Stimulated activated CD8-positive, alpha-beta memory T cell treated with anti-CD3 and anti-CD28 coated beads, Interleukin-12 subunit alpha, Interleukin-12 subunit beta, amount 100 ng/mL, for 1 hour (primary cell): ENCODE data around the gene FXYD6.
A peak's percentile ranks its signal among the peaks of the same experiment; 100 is the strongest.

Experiments
- DNase-seq: peaks from one replicate; pipeline ENCODE4 v3.0.0-alpha.2; 2020; ENCODE audit warnings: low read depth

FXYD6 gene

DNA sequence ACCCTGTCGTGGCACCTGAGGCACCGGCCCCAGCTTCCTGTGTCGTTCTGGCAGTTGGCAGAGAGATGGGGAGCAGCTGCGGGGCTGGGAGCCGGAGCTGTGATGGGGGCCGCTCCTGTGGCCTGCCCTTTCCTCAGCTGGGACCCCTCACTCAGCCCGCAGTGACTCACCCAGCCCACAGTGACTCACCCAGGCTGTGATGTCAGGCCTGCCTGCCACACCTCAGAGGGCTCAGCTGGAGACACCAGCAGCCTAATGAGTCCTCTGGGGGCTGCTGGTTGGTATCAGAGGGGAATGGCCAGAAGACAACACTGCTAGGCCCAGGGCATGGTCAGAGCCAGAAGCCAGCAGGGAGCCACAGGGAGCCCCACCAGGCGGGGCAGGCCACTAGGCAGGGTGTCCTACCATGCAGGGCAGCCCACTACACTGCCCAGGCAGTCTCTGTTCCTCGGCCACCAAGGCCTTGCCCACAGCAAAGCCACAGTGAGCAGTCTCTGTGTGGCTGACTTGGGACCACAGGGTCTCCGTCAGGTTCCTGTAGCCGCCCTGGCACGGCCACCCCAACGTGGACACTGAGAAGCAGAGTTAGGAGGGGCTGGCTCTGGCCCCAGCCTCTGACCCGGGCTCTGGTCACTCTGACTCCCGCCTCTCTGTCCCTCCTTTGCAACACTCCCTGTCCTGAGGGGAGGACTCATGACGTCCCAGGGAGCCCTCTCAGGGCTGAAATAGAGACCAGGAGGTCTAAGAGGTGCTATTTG, 47.7 kb downstream of the FXYD6 start:
- DNase-seq = peak; percentile 83

DNA sequence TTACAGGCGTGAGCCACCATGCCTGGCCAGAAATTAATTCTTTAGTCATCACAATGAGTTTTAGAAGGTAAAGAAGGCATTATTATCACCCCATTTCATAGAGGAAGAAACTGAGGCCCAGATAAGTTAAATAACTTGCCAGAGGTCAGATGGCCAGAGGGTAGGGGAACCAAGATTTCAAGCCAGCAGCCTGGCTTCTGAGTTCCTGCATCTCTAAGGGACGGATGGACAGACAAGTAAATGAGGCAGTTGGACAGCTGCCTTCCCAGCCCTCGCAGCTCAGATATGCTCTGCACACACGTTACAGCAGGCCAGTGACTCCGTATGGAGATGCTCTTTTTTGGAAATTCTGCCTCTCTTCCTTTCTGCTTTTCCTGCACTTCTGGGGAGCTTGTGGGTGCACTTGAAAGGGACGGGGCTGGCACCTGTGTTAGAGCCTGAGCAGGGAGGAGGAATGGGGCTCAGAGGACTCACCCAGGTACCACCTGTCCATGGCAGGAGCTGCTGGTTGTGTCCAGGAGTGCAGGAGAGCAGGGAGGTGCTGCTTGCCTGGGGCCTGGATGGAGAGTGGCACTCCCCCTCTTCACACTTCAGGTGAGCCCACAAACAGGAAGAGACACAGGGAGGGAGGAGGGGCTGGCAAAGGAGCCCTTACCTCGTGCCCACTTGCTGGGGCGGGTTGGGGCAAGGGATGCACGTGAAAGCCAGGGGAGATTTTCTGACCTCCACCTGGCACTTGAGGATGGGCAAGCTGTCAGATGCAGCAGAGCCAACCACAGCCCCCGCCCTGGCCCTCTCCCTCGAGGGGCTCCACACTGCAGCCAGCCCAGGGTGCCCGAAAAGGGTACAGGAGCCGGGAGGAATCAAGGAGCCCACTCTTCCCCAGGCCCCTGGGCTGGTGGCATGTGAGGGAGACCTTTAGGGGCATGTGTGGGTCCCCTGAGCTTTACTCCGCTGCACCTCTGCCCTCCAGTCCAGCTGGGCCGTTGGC, 48.6 kb downstream of the FXYD6 start:
- no peak for DNase-seq

DNA sequence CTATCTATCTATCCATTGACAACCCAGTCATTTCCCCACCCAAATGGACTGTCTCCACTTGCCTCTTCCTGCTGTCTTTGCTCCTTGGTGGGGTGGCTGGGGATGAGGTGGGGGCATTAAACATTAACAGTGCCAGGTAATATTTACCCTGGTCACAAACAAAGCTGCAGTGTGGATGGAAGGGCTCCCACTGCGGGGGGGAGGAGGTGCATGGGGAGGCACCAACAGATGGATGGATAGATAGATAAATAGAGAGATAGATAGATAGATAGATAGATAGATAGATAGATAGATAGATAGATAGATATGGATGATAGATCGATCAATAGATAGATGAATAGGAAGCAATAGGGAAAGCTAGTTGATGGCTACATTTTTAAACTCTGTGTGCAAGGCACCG, 49.6 kb downstream of the FXYD6 start:
- DNase-seq = no peak

DNA sequence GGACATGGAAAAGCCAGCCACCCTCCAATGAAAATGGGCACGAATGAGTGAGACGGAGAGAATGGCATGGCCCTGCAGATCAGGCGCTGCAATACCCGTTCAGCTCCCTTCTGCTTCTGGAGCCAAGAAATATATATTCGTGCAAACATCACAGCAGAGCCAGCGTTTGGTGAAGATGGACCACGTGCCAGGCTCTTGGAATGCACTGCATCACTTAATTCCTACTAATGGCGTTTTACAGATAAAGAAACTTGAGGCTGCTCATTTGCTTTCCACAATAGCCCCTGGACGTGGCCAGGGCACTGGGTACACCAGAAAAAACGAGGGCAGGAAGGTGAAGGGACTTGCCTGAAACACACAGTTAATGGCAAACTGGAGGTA, 50.3 kb downstream of the FXYD6 start:
- no peak for DNase-seq

DNA sequence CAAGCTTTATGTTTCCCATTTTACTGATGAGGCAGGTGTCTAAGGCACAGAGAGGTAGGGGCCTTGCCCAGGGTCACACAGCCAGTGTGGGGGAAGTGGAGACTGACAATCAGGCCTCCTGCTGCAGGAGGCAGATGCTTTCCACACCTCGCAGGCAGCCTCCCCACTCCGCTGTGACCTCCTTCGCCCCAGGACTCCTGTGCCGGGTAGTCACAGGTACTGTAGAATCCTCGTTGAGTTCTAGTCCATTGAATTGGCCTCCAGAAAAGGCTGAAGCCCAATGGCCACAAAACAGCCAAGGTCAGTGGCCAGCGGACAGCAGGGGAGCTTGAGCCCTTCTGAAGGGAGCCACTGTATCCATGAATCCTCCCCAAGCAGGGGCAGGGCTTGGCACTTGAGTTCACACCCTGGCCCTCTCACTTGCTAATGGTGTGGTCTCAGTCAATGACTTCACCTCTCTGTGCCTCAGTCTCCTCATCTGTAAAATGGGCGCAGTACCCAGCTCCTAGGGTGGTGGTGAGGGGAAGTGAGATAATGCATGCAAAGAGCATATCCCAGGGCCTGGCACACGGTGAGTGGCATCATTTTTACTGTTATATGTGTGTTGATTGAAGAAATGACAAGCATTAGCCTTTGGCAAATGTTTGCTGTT, 50.8 kb downstream of the FXYD6 start:
- no peak for DNase-seq

DNA sequence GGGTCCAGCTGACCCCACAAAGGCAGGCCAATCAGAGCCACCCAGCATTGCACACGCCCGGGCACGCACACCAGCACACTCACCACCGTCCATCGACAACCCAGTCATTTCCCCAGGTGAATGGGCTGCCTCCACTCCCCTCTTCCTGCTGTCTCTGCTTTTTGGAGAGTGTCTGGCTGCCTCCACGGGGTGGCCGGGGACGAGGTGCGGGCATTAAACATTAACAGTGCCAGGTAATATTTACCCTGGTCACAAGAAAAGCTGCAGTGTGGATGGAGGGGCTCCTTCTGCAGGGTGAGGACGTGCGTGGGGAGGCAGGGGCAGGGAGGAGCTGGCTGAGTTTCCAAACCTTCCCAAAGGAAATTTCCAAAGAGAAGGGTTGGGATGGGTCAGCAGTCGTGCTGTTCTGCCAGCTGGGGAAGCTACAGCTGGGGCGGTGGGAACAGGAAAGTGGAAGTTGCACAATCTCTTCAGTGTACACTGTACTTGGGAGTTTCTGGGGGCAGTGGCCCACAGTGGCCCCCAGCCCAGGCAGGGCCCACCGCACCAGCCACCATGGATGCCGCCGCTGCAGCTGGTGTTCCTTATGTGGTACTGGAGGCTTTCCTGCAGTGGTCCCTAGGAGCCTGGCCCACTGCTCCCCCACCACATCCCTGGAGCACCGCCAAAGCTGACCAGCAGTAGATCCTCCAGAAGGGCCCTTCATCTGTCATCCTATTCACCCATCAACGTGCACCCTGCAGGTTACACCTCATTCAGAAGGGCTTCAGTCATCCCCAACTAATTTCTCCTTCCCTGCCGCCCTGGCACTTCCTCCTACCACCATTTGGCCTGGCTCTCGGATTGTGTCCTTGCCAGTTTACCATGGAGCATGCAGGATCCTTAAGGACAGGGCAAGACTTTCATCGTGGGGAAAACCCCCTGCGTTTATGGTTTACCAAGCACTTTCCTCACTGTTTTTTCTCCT, 51.6 kb downstream of the FXYD6 start, which contains the start of gene FXYD2:
TSS of gene FXYD2 (minus strand) at position 174 of the 967 bp plus-strand sequence. CDS start at position 108, 66 bp downstream.
- no peak for DNase-seq

DNA sequence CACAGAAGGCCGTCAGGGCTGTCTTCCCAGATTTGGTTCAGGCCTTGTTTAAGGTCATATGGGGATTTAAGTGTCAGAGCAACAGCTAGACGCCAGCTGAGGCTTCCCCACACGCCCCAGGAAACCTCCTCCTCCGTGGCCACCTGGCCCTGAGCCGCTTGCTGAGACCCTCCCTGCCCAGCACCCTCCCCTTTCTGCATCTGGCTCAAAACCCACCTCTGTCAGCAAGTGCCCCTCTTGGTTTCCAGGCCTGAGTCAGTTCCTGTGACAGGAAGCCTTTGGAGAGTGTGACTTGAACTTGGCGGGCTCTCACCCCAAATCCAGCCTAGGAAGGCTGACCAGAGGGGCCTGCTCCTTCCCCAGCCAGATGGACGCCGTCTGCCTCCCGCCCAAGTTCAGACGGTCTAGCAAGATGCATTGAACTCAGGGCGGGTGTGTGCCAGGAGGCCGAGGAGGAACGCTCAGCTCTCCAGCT, 52.5 kb downstream of the FXYD6 start:
- DNase-seq = no peak

DNA sequence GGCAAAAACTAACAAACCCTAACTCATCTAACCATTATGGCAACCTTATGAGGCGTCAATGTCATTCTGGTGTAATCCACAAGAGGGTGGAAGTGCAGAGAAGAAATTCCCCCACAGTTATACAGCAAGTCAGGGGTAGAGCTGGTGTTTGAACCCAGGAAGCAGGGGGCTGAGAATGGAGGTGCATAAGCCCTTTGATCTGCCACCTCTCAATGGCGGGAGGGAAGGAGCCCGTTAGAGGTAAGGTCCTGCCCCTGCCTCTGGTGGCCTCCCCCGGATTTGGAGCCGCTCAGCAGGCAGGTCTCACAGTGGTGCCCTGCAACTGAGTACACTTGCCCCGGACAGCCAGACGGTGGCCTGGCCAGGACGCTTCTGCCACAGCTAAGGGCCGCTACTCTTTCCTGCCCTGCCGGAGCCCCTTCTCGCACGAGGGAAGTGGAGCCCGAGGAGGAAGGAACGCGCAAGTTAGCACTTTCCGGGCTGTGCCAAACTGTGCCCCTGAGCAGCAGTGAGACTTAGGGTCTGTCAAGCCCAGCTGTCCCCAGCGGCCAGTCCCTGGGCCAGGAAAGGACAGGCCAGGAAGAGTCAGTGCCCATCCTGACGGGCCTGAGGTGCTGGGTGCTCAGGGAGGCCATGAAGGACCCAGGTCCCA, 53.0 kb downstream of the FXYD6 start:
- DNase-seq = no peak

DNA sequence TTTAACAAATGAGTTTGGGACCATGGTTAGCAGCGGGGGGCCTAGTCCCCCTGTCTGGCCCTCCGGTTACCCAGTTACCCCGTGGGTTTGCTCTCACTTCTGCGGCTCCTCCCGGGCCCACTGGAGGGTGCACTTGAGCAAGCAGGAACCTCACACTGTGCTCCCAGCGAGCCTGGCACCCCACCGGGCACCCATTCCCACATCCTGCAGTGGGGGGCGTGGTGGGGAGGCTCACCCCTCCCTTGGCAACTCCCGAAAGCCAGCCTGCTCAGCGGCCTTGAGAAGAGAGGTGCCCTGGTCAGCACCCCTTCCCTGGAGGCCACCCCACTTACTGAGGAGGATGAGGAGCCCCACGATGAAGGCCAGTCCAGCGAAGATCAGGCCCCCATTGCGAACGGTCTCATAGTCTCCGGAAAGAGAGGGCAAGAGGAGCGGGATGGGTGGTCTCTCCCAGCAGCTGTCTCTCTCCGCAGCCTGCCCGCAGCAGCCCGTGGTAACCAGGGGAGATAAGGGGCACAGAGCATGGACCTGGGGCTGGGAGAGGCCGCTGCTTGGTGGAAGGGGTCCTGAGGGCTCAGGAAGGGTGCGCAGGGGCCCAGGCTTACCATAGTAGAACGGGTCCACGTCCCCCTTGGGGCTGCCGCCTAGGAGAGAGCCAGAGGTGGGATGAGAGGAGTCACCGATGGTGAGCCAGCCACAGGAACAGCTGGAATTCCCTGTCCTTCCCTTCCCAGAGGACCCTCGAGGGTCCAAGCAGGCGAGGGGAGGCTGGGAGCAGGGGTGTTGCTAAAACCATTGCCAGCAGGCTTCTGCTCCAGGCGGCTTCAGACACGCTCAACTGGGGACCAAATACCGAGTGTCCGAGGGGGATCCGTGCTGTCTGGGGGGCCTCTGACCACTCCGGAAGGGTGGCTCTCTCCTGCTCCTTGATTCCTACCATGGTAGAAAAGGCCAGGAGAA, 54.1 kb downstream of the FXYD6 start:
- DNase-seq = no peak

DNA sequence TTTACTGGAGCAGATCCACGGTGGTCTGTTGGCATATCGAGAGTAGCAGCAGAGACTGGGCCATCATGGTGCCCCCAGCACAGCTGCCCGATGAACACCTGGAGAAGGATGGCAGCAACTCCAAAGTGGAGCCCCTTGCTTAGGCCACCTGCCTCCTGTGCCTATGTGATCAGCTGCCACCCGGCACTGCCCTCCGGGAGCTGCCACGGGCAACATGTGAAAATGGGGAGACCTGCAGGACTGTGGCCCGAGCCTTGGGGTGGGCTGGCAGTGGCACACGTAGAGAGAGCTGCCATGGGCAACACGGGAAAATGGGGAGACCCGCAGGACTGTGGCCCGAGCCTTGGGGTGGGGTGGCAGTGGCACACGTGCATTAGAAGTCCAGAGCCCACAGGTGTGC, 55.0 kb downstream of the FXYD6 start:
- no peak for DNase-seq

DNA sequence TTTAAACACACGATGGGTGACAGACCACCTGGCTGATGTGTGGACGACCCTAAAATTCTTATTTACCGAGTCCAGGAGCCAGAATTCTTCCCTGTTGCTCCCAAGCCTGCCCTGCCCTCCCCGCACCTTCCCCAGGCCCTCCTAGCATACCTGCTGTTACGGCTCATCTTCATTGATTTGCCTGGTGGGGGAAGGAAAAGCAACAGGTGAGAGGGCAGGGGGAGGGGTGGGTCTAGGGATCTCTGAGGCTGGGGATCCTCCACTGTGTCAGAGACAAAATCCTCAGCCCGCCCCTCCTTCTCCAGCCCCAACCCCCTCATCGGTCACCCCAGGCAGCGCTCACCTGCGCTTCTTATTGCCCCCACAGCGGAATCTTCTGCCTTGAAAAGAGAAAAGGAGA, 55.9 kb downstream of the FXYD6 start:
- no peak for DNase-seq

DNA sequence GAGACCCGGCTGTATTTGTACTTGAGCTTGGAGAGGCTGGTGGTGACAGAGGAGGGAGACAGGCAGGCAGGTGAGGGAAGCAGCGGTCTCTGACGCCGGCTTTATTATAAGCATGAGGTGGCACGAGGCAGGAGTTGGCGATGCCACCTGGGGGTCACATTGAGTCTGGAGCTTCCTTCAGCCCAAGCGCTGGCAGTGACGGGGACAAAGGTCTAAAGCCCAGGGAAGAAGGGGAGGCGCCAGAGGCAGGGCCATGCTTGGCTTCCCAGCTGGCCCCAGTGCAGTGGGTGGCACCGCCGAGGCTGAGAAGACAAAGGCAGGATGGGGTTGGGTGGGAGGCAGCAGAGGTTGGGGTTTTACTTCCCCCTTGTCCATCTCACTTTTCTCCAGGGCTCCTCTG, 56.4 kb downstream of the FXYD6 start:
- DNase-seq = no peak

DNA sequence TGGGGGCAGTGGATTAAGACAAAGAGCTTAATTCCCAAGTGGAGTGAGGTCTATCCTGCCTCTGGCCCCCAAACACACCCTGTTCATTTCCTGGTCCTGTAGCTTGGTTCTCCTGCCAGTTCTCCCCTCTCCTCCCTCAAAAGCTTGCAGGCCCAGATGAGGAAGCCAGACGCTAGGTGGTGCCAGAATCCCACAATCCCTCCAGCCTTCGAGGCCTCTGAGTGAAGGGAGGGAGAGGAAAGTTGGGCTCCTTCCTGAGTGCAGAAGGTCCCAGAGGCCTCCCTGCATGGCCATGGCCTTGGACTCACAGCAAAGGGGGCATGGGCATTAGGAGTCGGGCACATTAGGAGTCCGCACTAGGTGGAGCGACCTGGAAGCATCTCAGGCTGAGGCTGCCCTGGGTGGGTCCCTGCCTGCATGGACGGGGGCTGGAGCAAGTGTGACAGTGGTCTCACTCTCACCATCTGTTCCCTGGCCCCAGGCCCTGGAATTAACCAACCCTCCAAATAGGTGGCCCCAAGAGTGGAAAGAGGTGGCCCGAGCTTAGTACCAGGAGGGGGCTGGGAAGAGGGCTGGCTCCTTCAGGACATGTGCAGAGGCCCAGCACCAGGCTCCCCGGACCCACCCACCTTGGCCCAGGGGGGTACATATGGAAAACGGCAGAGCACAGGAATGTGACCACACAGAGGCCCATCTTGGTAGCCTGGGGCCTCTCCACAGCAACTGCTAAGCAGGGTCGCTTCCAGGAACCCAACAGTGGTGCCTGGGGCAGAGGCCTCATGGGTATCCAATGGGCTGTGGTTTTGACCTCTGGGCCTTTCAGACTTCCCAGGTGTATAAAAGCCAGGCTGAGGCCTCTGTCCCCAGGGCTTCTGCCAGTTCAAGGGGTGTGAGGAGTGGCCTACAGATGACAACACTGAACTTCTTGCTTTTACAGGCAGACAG, 57.1 kb downstream of the FXYD6 start:
- no peak for DNase-seq

DNA sequence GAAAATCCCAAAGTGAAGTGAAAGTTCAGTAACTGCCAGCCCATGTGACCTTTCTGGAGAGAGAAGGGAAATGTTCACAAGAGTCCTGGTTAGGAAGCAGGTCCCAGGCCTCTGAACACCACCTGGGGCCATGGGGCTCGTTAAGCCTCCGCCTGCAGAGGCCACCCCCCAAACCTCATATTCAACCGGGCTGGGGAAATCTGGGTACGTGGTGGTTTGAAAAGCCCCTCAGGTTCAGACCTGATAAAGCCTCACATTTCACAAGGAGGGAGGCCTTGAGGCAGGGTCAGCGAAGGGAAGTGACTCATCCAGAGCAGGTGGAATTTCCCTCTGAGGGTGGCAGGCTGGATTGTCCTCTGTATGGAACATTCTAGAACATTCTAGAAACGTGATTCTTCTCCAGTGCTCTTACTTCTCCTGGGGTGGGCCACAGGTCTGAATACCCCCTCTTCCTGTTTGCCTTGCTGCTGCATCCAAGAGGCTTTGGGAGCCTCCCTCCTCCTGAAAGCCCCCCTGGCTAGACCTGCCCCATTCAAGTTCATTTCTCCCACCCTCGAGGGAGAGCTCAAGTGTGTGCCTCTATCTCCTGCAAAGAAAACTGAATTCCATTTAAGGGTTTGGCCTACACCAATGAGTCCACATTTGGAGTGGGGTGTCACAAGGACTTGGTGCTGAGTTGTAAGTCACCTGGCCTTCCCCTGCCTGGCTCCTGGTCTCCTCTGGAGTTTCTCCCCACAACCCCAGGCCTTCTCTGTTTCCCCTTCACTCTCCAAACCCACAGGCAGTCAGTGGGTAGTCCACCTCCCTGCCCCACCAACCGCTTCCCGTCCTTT, 58.2 kb downstream of the FXYD6 start:
- DNase-seq = no peak

DNA sequence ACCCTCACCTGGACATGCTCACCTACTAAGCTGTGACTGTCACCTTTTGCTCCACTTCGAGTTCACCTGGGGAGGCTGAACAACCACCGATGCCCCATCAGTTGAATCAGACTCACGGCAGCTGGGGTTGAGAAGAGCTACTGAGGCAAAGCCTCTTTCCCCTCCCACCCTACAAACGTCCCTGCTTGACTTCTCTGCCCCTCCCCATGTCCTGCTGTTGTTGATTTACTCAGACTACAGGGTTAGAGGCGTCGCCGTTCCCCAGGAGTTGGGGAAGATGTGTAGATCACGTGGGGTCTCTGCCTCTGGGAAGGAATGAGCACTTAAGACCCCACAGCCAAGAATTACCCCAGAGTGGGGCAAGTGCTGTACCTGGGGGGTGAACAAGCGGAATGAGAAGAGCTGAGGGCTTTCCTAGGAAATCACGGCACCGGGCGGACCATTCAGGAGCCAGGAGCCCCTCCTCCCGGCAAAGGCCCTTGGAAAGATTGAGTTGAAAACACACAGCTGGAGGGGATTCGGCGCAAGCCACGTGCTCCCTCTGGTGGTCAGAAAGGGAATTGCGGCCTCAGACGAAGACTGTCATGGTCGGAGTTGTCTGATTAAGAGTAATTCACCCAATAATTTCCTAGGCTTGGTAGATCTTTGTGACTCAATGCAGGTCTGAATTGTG, 59.0 kb downstream of the FXYD6 start:
- peak; percentile 83 for DNase-seq

DNA sequence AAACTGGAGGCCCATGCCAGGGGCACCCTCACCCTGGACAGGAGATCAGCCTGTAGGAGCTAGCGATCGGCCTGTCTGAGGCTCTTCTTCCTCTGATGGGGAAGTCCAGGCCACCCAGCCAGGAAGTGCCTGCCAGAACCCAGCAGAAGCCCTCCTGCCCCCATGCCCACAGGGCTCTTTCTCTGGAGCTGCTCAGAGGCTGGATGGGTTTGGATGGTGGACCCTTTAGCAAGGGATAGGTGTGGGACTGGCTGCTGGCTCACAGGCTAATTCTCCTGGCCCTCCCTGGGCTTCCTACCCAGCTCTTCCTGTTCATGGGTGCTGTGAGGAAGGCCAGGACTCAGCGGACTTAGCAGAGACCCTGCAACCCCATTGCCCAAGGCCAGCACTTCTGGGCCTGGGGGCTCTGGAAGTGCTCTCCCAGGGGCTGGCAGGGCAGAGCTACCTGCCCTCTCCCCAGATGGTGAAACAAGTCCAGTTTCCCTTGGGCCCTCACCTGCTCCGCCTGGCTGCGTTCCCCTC, 59.6 kb downstream of the FXYD6 start:
- no peak for DNase-seq
